HEK293 (cell line): ENCODE data around the gene TFPT.

ENCODE experiments used
- ZNF274 ChIP-seq, 2 experiments: fragments of 200-500 bp in 1 of 2; fragments of 450-650 bp in 1 of 2; sonication (Bioruptor generic) in 1 of 2; formaldehyde crosslinking in 1 of 2; IDR thresholded peaks; 2 replicates each; pipeline versions ENCODE4 v1.5.1 to v1.6.1; 2014 to 2016; ENCODE audit warnings: borderline replicate concordance in 1 of 2, inconsistent platforms in 1 of 2, low read length in 1 of 2, missing biosample characterization in 1 of 2, missing genetic modification characterization in 1 of 2
- ZNF530 ChIP-seq: fragments of 450-650 bp; formaldehyde crosslinking; IDR thresholded peaks from 2 replicates; pipeline ENCODE4 v1.5.1; 2016; ENCODE audit warnings: low read depth, missing biosample characterization, missing genetic modification characterization
- TF ChIP-seq, protein P1 (sequence below): fragments of 450-650 bp; formaldehyde crosslinking; IDR thresholded peaks from 2 replicates; pipeline ENCODE4 v1.5.1; 2016; ENCODE audit warnings: missing biosample characterization, missing genetic modification characterization
- TF ChIP-seq, protein P2 (sequence below): fragments of 450-650 bp; formaldehyde crosslinking; IDR thresholded peaks from 2 replicates; pipeline ENCODE4 v1.5.1; 2016; ENCODE audit warnings: missing biosample characterization, missing genetic modification characterization

GRCh38 chr19:54128441-54128725 is 12.9 kb upstream of the TFPT start:
- TF ChIP-seq ZNF274 (IDR thresholded peaks at IDR 0.05; ENCODE audit: low read length) (no peak), ZNF274 (tag by site-specific recombination; IDR thresholded peaks at IDR 0.05; ENCODE audit: borderline replicate concordance) (no peak), ZNF530 (tag by site-specific recombination) (no peak)
- TF ChIP-seq, protein P1, sequence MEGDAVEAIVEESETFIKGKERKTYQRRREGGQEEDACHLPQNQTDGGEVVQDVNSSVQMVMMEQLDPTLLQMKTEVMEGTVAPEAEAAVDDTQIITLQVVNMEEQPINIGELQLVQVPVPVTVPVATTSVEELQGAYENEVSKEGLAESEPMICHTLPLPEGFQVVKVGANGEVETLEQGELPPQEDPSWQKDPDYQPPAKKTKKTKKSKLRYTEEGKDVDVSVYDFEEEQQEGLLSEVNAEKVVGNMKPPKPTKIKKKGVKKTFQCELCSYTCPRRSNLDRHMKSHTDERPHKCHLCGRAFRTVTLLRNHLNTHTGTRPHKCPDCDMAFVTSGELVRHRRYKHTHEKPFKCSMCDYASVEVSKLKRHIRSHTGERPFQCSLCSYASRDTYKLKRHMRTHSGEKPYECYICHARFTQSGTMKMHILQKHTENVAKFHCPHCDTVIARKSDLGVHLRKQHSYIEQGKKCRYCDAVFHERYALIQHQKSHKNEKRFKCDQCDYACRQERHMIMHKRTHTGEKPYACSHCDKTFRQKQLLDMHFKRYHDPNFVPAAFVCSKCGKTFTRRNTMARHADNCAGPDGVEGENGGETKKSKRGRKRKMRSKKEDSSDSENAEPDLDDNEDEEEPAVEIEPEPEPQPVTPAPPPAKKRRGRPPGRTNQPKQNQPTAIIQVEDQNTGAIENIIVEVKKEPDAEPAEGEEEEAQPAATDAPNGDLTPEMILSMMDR (tag by site-specific recombination): no peak
- TF ChIP-seq, protein P2, sequence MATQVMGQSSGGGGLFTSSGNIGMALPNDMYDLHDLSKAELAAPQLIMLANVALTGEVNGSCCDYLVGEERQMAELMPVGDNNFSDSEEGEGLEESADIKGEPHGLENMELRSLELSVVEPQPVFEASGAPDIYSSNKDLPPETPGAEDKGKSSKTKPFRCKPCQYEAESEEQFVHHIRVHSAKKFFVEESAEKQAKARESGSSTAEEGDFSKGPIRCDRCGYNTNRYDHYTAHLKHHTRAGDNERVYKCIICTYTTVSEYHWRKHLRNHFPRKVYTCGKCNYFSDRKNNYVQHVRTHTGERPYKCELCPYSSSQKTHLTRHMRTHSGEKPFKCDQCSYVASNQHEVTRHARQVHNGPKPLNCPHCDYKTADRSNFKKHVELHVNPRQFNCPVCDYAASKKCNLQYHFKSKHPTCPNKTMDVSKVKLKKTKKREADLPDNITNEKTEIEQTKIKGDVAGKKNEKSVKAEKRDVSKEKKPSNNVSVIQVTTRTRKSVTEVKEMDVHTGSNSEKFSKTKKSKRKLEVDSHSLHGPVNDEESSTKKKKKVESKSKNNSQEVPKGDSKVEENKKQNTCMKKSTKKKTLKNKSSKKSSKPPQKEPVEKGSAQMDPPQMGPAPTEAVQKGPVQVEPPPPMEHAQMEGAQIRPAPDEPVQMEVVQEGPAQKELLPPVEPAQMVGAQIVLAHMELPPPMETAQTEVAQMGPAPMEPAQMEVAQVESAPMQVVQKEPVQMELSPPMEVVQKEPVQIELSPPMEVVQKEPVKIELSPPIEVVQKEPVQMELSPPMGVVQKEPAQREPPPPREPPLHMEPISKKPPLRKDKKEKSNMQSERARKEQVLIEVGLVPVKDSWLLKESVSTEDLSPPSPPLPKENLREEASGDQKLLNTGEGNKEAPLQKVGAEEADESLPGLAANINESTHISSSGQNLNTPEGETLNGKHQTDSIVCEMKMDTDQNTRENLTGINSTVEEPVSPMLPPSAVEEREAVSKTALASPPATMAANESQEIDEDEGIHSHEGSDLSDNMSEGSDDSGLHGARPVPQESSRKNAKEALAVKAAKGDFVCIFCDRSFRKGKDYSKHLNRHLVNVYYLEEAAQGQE (tag by site-specific recombination): no peak
